ENCODE results near the gene ENOX1.

GRCh38 chr13:43265028-43265427 is 521.7 kb downstream of the ENOX1 start:
- no peak for TF ChIP-seq CTCF (conservative IDR thresholded peaks at IDR 0.05)
- no peak for TF ChIP-seq EZH2 (IDR thresholded peaks at IDR 0.05; ENCODE audit: low read depth)
